GM23338 (cell line): ENCODE results near the gene PYGB.
A peak's percentile ranks its signal among the peaks of the same experiment; 100 is the strongest.

Experiments used
- CREB1 ChIP-seq: fragments of 250-450 bp; sonication (Bioruptor Pico); IDR thresholded peaks from 2 replicates; pipeline ENCODE4 v1.5.0; 2020; ENCODE audit warnings: low read depth, mild to moderate bottlenecking, moderate library complexity
- EZH2 ChIP-seq: fragments of 200-600 bp; sonication (generic); IDR thresholded peaks from one replicate; pipeline ENCODE4 v1.8.0; 2017; ENCODE audit warnings: antibody characterized with exemption, mild to moderate bottlenecking, low read depth; ENCODE audit not compliant: unreplicated experiment
- EZH2phosphoT487 ChIP-seq: fragments of 200-600 bp; sonication (generic); IDR thresholded peaks from one replicate; pipeline ENCODE4 v1.8.1; 2018; ENCODE audit warnings: antibody characterized with exemption; ENCODE audit not compliant: unreplicated experiment
- JUNB ChIP-seq: IDR thresholded peaks from one replicate; pipeline ENCODE4 v1.6.1; 2016; ENCODE audit warnings: antibody characterized with exemption; ENCODE audit not compliant: unreplicated experiment
- NANOG ChIP-seq: IDR thresholded peaks from 2 replicates; pipeline ENCODE4 v1.6.1; 2016; ENCODE audit warnings: antibody characterized with exemption, borderline replicate concordance
- POLR2AphosphoS5 ChIP-seq: IDR thresholded peaks from 2 replicates; pipeline ENCODE4 v1.6.1; 2016; ENCODE audit warnings: antibody characterized with exemption, low read depth
- REST ChIP-seq: IDR thresholded peaks from one replicate; pipeline ENCODE4 v1.6.1; 2018; ENCODE audit warnings: antibody characterized with exemption; ENCODE audit not compliant: unreplicated experiment
- ZNF331 ChIP-seq: fragments of 250-450 bp; sonication (Bioruptor Pico); IDR thresholded peaks from 2 replicates; pipeline ENCODE4 v1.5.0; 2020; ENCODE audit warnings: low read depth, mild to moderate bottlenecking, moderate library complexity
- TF ChIP-seq, protein P1 (sequence below), 2 experiments: fragments of 200-600 bp in 1 of 2; sonication (generic) in 1 of 2; conservative IDR thresholded peaks; 2 replicates each; pipeline versions ENCODE4 v1.5.1 to v1.6.1; 2016 to 2017; ENCODE audit warnings: antibody characterized with exemption in 2 of 2, low read depth in 2 of 2, mild to moderate bottlenecking in 2 of 2, moderate library complexity in 1 of 2

DNA sequence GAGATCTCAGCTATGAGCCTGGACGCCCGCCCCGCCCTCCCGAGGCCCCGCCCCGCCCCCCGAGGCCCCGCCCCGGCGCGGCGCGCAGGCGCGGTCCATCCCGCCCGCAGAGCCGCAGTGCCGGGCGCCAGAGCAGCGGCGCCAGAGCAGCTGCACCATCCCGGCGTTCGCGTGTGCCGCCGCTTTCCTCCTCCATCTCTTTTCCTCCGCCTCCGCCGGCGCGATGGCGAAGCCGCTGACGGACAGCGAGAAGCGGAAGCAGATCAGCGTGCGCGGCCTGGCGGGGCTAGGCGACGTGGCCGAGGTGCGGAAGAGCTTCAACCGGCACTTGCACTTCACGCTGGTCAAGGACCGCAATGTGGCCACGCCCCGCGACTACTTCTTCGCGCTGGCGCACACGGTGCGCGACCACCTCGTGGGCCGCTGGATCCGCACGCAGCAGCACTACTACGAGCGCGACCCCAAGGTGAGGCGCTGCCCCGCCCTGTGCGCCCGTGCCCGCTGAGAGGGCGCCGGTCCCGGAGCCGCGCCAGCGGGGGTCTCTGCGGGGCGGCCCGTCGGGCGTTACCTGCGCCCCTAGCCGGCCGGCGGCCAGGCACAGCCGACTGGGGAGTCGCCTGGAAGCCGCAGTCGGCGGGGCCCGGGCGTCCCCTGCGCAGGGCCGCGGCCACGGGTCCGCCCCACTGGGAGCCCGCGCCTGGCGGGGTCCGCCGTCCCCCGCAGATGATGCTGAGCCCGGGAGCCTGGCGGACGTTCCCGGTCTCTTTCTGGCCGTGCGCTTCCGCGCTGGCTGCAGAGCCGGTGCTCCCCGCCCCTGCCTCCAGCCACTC is at the start of gene PYGB:
- TF ChIP-seq, protein P1, sequence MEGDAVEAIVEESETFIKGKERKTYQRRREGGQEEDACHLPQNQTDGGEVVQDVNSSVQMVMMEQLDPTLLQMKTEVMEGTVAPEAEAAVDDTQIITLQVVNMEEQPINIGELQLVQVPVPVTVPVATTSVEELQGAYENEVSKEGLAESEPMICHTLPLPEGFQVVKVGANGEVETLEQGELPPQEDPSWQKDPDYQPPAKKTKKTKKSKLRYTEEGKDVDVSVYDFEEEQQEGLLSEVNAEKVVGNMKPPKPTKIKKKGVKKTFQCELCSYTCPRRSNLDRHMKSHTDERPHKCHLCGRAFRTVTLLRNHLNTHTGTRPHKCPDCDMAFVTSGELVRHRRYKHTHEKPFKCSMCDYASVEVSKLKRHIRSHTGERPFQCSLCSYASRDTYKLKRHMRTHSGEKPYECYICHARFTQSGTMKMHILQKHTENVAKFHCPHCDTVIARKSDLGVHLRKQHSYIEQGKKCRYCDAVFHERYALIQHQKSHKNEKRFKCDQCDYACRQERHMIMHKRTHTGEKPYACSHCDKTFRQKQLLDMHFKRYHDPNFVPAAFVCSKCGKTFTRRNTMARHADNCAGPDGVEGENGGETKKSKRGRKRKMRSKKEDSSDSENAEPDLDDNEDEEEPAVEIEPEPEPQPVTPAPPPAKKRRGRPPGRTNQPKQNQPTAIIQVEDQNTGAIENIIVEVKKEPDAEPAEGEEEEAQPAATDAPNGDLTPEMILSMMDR (conservative IDR thresholded peaks at IDR 0.05; ENCODE audit: low read depth in 2 of 2): no peak
- TF ChIP-seq CREB1 (CRISPR knock-in tag): peak; percentile 32; the same call in 1 of the 2 replicates
- no peak for TF ChIP-seq NANOG
- TF ChIP-seq POLR2AphosphoS5: peak; percentile 96
- TF ChIP-seq JUNB: no peak
- TF ChIP-seq EZH2phosphoT487: no peak
- no peak for TF ChIP-seq EZH2
- no peak for TF ChIP-seq REST
- no peak for TF ChIP-seq ZNF331 (CRISPR knock-in tag)
